Activated gamma-delta T cell (primary cell): Measurements from ENCODE around the gene SLC2A13.
"Not testable (repeated sequence)": the region's sequence is repeated elsewhere in the genome, so short reads cannot be mapped to it uniquely, and the experiment has no call there.

ENCODE experiments used
- DNase-seq: peaks from one replicate; lab custom pipeline; 2025; lab: John Stamatoyannopoulos, UW

Gene SLC2A13

DNA sequence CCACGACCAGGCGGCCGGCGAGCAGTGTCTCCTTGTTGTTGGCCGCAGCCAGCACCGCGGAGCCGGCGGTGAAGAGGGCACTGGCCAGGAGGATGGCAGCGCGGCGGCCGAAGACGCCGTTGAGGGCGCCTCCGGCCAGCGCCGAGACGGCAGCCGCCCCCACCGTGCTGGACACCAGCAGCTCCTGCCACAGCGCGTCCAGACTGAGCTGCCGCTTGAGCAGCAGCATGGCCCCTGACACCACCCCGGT, 691 bp downstream of the SLC2A13 start:
- peak; percentile 37 for DNase-seq

DNA sequence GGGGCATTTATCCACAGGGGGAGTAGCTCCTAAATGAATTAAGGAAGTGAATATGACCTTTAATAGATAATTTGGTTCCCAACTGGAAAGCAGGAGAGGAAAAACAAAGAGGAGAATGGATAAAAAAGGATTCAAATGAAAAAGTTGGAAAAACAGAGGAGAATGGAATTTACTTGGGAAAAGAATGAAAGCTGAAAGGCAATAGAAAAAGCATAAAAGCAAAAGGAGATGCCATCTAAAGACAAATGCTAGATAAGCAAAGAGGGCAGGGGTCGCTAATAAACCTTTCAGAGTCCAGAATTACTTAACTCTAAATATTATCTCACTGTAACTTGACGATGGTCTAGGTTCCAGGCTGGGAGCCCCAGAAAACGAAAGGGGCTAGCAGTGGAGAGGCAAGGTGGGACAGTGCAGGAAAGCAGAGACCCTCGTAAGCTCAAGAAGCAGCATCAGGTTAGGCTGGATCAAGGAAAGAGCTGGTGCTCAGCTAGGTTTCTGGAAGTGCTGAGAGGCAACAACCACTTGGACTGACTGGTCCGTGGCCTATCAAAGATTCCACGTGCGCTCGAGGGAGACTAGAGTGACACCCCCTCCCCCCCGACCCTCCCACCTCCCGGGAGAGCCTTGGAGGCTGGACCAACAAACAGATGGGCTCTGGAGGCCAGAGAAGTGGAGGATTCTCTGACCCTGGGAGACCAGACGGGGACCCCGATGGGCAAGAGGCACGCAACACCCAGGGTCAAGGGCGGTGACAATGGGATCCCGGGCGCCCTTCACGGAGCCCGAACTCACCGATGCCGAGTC, 1.2 kb downstream of the SLC2A13 start:
- no peak for DNase-seq

DNA sequence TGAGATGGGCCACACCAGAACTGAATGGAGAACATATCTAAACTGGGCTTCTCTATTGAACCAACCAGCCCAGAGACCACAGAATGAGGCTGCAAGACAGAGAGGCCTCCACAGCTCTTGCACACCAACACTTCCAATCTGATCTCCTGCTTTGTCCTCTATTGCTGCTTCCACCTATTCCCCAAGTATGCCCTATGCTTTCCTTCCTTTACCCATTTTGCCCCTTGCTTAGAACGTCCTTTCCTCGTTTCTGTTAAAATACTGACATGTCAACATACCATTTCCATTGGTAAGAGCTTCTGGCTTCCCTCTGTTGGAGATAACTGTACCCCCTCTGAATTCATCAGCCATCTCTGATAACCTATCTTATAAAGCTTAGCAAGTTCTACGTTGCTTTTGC, 2.8 kb downstream of the SLC2A13 start:
- no peak for DNase-seq

DNA sequence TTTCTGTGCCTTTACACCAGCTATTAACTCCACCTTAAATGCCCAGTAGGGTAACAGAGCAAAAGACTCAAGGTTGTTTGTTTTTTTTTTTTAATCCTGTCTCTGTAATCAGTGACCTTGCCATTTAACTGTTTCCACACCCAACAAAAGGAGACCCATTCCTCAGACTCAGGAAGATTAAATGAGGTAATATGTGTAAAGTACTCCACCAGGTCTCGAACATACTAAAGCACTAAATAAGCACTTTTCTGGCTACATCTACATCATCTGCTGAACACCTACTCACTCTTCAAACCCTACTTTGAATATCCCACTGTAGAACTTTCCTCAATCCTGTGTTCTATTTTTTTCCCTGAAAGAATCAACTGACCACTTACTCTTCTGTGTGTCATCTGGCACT, 4.1 kb downstream of the SLC2A13 start:
- no peak for DNase-seq

DNA sequence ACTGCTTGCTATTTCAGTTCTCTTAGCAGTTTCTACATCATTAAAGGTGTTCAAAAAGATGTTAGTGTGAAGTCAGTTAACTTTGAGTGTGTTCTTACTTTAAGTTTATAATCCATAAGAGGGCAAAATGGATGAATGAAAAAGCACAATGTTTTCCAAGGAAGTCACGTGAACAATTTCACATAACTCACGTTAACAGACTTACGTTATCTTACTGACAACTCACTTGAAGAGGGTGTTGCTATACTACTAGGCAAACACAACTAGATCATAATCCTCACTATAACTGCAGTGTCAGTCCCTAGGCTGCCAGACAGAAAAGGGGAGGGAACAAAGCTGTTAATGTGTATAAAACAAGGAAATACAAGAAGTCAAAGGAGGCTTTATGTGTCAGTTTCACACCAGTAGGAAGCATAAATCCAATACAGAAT, 6.4 kb downstream of the SLC2A13 start:
- no peak for DNase-seq

DNA sequence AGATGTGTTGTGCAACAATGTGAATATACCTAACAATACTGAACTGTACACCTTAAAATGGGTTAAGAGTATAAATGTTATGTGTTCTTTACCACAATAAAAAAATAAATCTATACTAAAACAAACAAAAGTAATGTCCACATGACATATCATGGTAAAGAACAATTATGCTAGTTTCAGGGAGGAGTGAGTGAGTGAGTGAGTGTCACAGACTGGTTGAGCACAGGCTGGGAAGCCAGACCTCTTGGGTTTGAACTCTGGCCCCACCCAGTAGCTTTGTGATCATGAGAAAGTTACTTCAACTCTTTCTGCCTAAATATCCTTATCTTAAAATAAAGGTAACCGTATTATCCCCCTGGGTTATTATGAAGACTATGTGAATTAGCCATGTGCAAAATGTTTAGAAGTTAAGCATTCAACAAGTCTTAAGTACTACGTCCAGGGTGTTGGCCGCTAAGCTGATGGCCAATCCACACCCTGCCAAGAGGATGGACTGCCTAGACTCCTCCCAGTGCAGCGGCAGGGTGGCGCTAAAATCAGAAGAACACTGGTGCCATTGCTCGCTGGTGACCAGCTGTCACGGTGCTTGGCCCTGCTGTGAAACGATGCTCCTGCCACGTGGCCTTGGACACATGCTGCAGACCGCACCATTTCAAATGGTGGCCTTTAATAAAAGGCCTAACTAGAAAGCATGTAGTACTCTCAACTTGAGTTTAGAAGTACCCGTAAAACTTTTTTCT, 7.3 kb downstream of the SLC2A13 start:
- no peak for DNase-seq

DNA sequence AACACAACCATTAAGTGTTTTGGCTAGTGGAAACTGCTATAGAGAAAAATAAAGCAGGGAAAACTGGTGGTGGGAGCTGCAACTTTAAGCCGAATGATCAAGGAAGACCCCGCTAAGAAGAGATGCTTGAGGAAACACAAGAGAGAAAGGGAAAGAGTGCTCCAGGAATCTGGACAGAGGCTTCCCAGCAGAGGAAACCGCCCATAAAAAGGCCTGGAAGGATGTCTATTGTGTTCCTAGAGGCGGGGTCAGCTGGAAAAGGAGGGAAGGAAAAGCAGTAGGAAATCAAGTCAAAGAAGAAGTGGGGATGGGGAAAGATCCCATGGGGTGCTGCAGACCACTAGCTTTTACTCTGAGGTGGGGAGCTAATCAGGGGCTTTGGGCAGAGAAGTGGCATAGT, 12.4 kb downstream of the SLC2A13 start:
- DNase-seq, result no peak

DNA sequence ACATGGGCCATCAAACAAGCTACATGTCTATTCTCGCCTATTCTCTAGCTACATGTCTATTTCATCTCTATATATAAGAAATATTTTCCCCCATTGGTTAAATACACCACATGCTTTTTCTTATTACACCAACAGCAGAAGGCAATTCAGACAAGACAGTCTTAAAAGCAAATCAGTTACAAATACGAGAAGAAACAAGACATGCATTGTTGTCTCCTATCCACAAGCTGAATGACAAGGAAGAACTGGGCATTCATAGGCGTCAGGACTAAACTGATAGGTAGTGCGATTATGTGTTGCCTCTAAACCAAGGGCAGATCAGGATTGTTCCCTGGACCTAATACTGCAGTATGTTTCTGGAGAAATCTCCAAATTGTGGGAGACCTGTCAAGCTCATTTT, 19.4 kb downstream of the SLC2A13 start:
- DNase-seq, result no peak

DNA sequence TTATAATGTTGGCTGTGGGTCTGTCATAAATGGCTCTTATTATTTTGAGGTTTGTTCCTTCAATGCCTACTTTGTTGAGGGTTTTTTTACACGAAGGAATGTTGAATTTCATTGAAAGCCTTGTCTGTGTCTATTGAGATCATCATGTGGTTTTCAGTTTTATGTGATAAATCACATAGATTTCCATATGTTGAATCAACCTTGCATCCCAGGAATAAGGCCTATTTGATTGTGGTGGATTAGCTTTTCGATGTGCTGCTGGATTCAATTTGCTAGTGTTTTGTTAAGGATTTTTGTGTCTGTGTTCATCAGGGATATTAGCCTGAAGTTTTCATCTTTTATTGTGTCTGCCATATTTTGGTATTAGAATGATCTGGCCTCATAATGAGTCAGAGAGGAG, 27.6 kb downstream of the SLC2A13 start:
- DNase-seq, result no peak

DNA sequence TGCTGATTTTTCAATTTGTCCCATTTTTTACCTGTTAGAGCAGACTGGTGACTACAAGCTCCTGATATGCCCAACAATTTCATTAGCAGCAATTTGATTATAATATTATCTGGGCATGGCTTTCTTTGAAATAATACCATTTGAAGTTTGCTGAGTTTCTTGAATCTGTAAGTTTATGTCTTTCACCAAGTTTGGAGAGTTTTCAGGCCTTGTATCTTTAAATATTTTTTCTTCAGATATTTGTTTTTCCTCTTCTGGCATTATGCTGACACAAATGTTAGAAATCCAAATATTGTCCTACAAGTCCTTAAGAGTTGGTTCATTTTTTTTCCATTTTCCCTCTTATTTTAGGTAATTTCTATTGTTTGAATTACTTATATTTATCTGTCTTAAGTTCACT, 30.4 kb downstream of the SLC2A13 start:
- DNase-seq, result no peak

DNA sequence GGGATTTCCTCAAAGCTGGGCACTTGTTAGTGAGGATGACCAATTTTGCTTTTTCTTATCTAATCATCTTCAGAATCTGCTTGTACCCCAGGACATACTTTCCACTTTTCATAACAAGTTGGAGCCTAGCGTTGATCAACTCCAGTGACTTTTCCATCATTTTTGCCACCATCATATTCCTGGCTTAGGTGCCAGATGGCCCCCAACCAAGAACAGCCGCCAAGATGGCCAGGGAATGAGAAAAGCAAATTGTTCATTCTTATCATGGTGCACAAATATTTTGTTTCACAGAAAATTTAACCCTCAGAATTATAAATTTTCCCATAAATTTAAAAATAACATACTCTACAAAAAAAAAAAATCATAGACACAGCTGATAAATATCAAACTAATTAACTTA, 37.5 kb downstream of the SLC2A13 start:
- DNase-seq, result no peak

DNA sequence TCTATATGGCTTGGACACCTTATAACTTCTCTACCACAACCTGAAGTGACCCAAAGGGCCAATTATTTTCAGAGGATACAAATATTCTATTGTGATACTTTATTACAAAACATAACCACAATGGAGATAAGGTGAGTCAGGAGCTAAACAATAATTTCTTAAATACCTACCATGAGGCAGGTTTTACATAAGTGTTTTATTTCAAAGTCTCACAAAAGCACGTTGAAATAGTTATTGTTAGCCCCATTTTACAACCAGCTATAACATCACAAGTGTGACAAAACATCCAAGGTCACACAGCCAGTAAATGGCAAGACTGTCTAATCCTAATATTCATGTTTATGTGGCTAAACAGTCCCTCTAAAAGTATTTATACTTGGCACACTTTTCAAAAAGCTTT, 40.2 kb downstream of the SLC2A13 start:
- DNase-seq, result no peak

DNA sequence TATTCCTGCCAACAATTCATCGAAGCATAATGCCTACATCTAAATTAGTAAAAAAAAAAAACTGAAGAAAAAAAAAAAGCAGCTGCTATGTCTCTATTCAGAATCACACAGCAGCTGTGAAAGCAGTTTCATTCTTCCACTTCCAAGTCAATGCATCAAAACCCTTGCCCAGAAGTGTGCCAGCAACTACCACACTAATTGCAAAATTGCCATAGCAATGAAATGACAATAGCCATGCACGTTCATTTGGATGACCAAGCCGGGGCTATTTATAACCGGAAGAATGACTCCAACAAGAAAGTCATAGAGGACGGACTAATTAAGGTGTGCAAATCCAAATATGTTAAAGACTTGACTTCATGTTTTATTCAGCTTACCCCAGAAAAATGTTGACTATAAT, 42.5 kb downstream of the SLC2A13 start:
- no peak for DNase-seq

DNA sequence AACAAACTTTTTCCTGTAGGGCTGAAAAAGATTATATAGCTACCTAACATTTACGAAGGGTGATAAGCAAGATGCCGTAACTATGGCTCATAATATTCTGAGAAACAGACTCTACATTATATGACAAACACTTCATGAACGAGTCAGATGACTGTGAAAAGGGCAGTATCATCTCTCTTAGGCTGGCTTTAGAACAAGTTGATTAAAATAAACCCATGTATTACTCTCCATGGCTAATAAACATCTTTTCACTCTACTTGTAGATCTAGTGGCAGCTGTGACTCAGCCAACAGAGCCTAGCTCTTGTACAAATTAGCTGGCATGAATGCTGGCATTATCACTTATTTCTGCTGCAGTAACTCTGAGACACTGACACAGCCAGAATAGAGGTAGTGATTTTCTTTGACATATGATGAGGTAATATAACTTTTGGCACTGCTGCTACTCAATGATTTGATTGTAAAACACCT, 47.1 kb downstream of the SLC2A13 start:
- no peak for DNase-seq

DNA sequence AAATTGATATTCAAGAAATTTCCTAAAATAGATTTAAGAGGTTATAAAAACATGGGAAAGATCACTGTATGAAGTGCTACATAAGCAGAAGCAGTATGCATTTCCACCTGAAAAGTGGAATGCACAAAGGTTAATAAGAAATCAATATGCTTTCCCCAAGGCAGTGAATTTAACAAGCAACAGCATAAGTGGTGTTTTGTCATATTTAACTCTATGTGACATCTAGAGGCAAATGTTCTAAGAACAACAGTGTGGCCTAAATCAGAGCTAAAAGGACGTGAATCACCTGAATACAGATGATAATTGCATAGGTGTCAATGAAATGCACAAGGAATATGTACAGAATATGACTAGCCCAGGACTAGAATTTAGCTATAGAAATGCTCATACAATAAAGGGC, 49.5 kb downstream of the SLC2A13 start:
- DNase-seq, result no peak

DNA sequence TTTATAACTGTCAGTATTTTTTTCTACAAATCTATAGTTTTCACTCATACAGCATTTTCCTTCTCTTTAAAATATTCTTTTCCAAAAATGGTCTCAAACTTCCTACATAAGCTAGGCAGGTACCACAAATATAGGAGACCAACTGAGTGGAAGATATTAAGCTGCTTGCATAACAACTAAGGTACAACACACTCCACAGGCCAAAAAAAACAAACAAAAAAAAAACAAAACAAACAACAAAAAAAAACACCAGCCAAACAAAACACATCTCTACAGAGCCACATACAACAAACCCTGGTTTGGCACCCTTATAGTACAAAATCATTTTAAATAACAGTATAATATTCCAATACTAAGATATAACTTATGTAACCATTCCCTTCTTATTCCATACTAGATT, 50.1 kb downstream of the SLC2A13 start:
- DNase-seq, result no peak

DNA sequence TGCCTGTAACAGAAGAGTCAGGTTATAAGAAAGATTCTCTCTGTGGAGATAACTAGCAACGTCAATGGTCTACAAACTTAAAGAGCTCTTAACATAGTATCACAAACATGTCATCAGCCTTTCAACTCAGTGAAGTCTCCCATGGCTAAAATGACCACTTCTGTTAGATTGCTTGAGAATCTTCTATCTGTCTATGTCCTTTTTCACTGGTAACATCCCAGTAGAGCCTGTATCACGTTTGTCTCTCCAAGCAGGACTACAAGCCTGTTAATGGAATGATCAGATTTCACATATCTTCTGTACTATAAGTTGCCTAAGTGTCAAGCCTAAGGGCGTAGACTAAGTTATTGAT, 50.7 kb downstream of the SLC2A13 start:
- no peak for DNase-seq

DNA sequence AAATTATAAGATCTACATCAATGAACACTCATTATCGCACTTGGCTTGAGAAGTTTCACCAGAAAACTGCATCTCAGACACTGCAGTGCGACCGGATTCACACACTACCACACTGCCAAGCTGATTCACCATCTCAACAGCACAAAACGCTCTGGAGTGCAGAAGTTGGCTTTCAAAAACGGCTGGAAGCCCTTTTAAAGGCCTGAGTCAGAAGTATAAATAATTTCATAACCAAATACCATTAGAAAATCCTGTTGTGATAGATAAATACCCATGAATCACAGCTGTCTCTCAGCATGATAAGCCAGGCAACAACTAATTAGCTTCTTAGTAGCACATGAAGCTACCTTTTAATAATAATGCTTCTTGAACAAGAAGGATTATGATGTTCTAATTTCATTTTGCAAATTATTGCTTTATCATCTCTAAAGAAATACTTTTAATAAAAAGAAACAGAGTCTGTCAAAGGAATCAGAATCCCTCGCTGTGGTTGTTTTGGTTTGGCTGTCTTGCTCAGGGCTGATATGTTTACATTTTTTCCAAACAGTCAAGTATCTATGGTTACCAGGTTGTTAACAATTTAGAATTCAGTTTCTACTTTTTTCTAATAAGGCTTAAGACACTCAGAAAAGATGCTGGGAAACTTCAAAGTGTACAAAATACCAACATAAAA, 51.2 kb downstream of the SLC2A13 start:
- DNase-seq, result no peak

DNA sequence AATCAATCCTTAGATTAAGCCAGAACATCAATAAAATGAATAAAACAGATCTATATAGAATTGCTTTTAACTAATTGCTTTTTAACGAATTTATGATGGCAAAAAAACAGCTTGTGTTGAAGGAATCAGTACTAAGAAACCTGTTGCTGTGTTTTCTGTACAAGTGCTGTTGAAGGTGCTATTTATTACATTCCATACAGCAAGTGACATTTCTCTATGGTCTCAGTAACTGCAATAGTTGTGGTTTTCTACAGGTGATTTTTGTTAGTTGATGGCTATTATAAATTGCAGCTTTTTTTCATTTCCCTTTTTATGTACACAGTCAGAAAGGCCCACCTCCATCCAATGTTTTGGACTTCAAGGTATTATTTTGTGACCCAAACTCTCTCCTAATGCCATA, 56.6 kb downstream of the SLC2A13 start:
- DNase-seq, result no peak

DNA sequence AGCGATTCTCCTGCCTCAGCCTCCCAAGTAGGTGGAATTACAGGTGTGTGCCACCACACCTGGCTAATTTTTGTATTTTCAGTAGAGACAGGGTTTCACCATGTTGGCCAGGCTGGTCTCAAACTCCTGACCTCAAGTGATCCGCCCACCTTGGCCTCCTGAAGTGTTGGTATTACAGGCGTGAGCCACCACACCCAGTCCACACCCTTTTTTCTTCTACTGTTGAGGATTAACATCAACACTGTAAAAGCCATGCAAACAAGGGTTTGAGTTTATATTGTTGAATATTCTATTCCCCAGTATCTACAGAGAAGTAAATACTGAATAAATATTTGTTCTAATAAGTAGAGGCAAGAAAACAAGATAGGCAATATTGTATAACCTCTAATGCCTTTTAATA, 58.9 kb downstream of the SLC2A13 start:
- not testable (repeated sequence) for DNase-seq

DNA sequence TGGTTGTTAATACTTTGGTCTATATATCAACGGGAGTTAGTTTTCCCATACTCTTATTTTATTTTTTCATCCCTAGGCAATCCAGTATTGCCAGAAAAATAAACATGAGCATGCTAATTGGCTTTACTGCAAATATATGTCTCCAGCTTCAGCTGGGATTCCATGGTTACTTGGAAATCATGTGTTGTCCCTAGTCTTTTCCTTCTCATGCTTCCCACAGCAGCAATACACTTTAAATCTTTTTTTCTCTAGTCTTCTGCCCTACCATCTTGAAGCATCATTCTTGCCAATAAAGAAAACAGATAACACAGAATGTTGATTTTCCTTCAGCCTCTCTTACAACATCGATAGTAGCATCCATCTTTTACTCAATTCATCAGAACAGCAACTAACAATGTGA, 60.2 kb downstream of the SLC2A13 start:
- no peak for DNase-seq

DNA sequence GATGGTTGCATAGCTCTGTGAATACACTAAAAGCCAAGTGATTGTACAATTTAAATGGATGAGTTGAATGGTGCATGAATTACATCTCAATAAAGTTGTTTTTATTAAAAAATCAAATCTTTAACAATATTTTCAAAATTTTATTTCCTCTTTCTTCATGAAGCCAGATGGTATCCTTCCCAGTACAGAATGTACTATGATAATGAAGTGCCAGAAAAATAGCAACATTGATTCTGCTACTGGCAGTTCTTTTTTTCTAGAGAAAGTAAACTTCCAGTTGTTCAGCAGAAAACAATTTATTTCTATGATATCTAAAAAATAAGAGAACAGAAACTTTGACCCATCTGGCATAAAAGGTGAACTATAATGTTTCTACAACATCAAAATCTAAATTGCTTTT, 61.5 kb downstream of the SLC2A13 start:
- no peak for DNase-seq

DNA sequence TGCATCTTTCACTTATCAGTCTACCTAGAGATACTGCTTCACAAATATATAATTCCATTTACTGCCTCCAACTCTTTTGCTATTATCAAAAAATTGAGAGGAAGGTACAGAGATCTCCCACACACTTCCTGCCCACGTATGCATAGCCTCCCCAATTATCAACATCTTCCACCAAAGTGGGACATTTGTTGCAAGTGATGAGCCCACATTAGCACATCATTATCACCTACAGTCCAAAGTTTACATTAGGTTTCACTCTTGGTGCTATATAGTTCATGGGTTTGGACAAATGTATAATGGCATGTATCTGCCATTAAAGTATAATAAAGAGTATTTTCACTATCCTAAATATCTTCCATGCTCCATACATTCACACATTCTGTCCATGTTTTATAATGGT, 66.3 kb downstream of the SLC2A13 start:
- DNase-seq, result no peak
